Body of pancreas (tissue), 4 donors: ENCODE measurements around the gene CEBPG.

Source experiments
- POLR2A ChIP-seq, 3 donors: fragments of 450-650 bp; IDR thresholded peaks; one replicate each; pipeline ENCODE4 v1.6.1; 2016; ENCODE audit warnings: antibody characterized with exemption in 3 of 3, mild to moderate bottlenecking in 2 of 3
- TF ChIP-seq, protein P1 (sequence below), 7 experiments: fragments of 450-650 bp in 4 of 7; fragments of 200-600 bp in 3 of 7; sonication (generic) in 3 of 7; IDR thresholded peaks; one replicate each; pipeline ENCODE4 v1.5.1; 2016 to 2019; ENCODE audit warnings: antibody characterized with exemption in 7 of 7

DNA sequence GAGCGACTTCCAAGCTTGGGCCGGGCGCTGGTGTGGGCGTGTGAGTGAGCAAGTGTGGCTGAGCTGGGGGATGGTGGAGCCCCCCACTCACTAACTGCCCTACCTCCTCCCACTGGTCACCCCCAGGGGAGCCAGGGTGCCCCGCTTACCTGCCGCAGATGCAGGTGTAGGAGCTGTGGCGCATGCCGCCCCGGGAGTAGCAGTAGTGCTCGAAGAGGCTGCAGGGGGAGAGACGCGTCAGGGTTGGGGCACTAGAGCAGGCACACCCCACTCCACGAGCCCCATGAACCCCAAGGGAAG is 39.9 kb downstream of the CEBPG start:
- TF ChIP-seq, protein P1, sequence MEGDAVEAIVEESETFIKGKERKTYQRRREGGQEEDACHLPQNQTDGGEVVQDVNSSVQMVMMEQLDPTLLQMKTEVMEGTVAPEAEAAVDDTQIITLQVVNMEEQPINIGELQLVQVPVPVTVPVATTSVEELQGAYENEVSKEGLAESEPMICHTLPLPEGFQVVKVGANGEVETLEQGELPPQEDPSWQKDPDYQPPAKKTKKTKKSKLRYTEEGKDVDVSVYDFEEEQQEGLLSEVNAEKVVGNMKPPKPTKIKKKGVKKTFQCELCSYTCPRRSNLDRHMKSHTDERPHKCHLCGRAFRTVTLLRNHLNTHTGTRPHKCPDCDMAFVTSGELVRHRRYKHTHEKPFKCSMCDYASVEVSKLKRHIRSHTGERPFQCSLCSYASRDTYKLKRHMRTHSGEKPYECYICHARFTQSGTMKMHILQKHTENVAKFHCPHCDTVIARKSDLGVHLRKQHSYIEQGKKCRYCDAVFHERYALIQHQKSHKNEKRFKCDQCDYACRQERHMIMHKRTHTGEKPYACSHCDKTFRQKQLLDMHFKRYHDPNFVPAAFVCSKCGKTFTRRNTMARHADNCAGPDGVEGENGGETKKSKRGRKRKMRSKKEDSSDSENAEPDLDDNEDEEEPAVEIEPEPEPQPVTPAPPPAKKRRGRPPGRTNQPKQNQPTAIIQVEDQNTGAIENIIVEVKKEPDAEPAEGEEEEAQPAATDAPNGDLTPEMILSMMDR (IDR thresholded peaks at IDR 0.05): no peak
- no peak for TF ChIP-seq POLR2A (IDR thresholded peaks at IDR 0.05)
